Panc1 (cell line): Measurements from ENCODE around the gene ANKK1. TPM values are rescaled to one million over a fixed set of nuclear protein-coding genes. Genes with fewer than 3 reads are reported as not detected.

Experiments used
- ATAC-seq: fragments of 200-7000 bp; cut with Tn5 transposase; 2 replicates; pipeline ENCODE4 v1.9.1; 2020; ENCODE audit warnings: mild to moderate bottlenecking, moderate library complexity
- BruUV-seq: library from RNA; stranded (reverse); fragments of 400-500 nt; replicated peaks from 2 replicates; lab custom pipeline; 2021; lab: Mats Ljungman, UMichigan
- CTCF ChIA-PET: fragments of 300-600 bp; sonication (Branson Sonifier 250); formaldehyde crosslinking; loops from one replicate; lab custom pipeline; 2022; ENCODE audit warnings: antibody characterized with exemption; lab: Charles Lee
- POLR2A ChIA-PET: fragments of 300-600 bp; sonication (Branson Sonifier 250); formaldehyde crosslinking; loops from one replicate; lab custom pipeline; 2022; ENCODE audit warnings: antibody characterized with exemption; lab: Charles Lee
- DNase-seq: peaks from one replicate; pipeline ENCODE4 v3.0.0-alpha.2; 2010; ENCODE audit warnings: low read depth, low spot score
- H3K27ac ChIP-seq: 2 replicates; pipeline ENCODE4 v1.5.1; 2011; ENCODE audit warnings: mild to moderate bottlenecking, low read length, inconsistent platforms
- H3K27me3 ChIP-seq: fragments of 200-500 bp; sonication (Bioruptor generic); 2 replicates; pipeline ENCODE4 v1.6.0; 2014; ENCODE audit warnings: low read length, inconsistent platforms; ENCODE audit not compliant: control insufficient read depth, insufficient read depth
- H3K36me3 ChIP-seq: fragments of 200-500 bp; sonication (Bioruptor generic); 2 replicates; pipeline ENCODE4 v1.5.1; 2014; ENCODE audit warnings: inconsistent platforms, mild to moderate bottlenecking, low read length, moderate library complexity; ENCODE audit not compliant: control insufficient read depth, insufficient read depth
- H3K4me1 ChIP-seq: 2 replicates; pipeline ENCODE4 v1.5.1; 2011; ENCODE audit warnings: inconsistent platforms, mild to moderate bottlenecking, low read length, moderate library complexity; ENCODE audit not compliant: control insufficient read depth, insufficient read depth
- H3K4me3 ChIP-seq, 2 experiments: 2 replicates each; pipeline ENCODE4 v1.5.1; 2011 to 2012; ENCODE audit warnings: low read depth in 2 of 2, low read length in 2 of 2, mild to moderate bottlenecking in 2 of 2, inconsistent platforms in 1 of 2, moderate library complexity in 1 of 2
- H3K9me3 ChIP-seq: fragments of 200-500 bp; sonication (Bioruptor generic); 2 replicates; pipeline ENCODE4 v1.5.1; 2014; ENCODE audit warnings: low read depth, mild to moderate bottlenecking, inconsistent platforms, low read length, moderate library complexity; ENCODE audit not compliant: control insufficient read depth, insufficient read depth
- POLR2AphosphoS5 ChIP-seq: IDR thresholded peaks from 2 replicates; pipeline ENCODE4 v1.6.1; 2012; ENCODE audit warnings: mild to moderate bottlenecking, low read depth, low read length, moderate library complexity
- SIN3A ChIP-seq: IDR thresholded peaks from 2 replicates; pipeline ENCODE4 v1.6.1; 2012; ENCODE audit warnings: low read depth, mild to moderate bottlenecking, low read length, moderate library complexity, borderline replicate concordance; ENCODE audit not compliant: insufficient read depth
- TCF7L2 ChIP-seq: IDR thresholded peaks from 2 replicates; pipeline ENCODE4 v1.6.1; 2011; ENCODE audit warnings: mild to moderate bottlenecking, low read depth, low read length, inconsistent platforms
- in situ Hi-C: cut with HindIII; loops from 2 replicates; pipeline ENCODE4 v1.10.0; 2016; ENCODE audit warnings: low sequenced_read_pairs, low pct_unique_long_range_greater_than_20kb
- intact Hi-C: fragments of 100-400 bp; cut with micrococcal nuclease; formaldehyde crosslinking; loops from one replicate; pipeline ENCODE4 v1.10.0; 2022; ENCODE audit not compliant: unreplicated experiment
- total RNA-seq: library from RNA; stranded (reverse); gene quantifications from one replicate; pipeline ENCODE4 v1.2.1, GENCODE V29; 2021; ENCODE audit not compliant: unreplicated experiment
- TF ChIP-seq, protein P1 (sequence below): fragments of 450-650 bp; IDR thresholded peaks from 2 replicates; pipeline ENCODE4 v1.5.1; 2017; ENCODE audit warnings: mild to moderate bottlenecking
- TF ChIP-seq, protein P2 (sequence below), 2 experiments: IDR thresholded peaks; 2 replicates each; pipeline ENCODE4 v1.6.1; 2011 to 2012; ENCODE audit warnings: low read depth in 2 of 2, control low read depth in 1 of 2, low read length in 1 of 2, mild to moderate bottlenecking in 1 of 2, moderate library complexity in 1 of 2; ENCODE audit not compliant: insufficient read depth in 1 of 2

Gene ANKK1
- total RNA-seq, 1 experiment from 2014 or later = 0.08 TPM

DNA sequence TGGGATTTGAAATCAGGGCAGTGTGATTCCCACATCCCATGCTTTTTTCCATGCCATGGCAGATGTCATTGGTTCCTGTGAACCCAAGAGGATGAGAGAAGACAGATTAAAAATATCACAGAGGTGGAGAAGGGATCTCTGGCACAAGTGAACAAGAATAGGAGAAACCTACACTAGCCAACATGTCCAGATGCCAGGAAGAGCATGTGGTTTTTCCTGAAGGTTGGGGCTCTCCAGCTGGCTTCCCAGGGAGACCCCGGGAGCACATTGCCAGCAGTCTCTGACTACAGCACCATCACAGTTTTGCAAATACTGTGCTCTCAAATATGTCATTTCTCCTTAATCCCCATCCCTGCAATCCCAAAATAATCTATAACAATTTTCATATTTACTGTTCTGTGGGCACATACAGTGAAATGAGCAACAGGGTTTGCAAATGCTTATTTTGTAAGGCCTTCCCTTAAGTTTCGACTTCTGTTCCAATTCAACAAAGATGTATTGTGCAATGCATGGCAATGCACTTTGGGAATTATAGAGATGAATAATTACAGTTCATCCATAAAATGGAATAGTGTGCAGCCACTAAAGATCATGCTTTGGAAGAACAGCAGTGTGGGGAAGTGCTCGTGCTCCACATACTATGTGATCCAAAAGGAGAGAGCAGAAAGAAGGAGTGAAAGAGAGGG, 4.8 kb downstream of the ANKK1 start:
- in situ Hi-C loops (no loop called here), intact Hi-C loops (no loop called here)
- H3K4me1 ChIP-seq = peaks cover 2% of the 10 kb centered on the region; the same call in 1 of the 2 replicates
- no peaks in the 10 kb centered on the region for H3K36me3 ChIP-seq
- DNase-seq (no peak), ATAC-seq (no peak)
- CTCF ChIA-PET = no interaction called here
- H3K27me3 ChIP-seq = peaks cover 6% of the 10 kb centered on the region; the same call in 1 of the 2 replicates
- no TSS peak for BruUV-seq
- TF ChIP-seq TCF7L2 (no peak), POLR2AphosphoS5 (no peak), SIN3A (no peak)
- TF ChIP-seq, protein P1, sequence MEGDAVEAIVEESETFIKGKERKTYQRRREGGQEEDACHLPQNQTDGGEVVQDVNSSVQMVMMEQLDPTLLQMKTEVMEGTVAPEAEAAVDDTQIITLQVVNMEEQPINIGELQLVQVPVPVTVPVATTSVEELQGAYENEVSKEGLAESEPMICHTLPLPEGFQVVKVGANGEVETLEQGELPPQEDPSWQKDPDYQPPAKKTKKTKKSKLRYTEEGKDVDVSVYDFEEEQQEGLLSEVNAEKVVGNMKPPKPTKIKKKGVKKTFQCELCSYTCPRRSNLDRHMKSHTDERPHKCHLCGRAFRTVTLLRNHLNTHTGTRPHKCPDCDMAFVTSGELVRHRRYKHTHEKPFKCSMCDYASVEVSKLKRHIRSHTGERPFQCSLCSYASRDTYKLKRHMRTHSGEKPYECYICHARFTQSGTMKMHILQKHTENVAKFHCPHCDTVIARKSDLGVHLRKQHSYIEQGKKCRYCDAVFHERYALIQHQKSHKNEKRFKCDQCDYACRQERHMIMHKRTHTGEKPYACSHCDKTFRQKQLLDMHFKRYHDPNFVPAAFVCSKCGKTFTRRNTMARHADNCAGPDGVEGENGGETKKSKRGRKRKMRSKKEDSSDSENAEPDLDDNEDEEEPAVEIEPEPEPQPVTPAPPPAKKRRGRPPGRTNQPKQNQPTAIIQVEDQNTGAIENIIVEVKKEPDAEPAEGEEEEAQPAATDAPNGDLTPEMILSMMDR = no peak
- TF ChIP-seq, protein P2, sequence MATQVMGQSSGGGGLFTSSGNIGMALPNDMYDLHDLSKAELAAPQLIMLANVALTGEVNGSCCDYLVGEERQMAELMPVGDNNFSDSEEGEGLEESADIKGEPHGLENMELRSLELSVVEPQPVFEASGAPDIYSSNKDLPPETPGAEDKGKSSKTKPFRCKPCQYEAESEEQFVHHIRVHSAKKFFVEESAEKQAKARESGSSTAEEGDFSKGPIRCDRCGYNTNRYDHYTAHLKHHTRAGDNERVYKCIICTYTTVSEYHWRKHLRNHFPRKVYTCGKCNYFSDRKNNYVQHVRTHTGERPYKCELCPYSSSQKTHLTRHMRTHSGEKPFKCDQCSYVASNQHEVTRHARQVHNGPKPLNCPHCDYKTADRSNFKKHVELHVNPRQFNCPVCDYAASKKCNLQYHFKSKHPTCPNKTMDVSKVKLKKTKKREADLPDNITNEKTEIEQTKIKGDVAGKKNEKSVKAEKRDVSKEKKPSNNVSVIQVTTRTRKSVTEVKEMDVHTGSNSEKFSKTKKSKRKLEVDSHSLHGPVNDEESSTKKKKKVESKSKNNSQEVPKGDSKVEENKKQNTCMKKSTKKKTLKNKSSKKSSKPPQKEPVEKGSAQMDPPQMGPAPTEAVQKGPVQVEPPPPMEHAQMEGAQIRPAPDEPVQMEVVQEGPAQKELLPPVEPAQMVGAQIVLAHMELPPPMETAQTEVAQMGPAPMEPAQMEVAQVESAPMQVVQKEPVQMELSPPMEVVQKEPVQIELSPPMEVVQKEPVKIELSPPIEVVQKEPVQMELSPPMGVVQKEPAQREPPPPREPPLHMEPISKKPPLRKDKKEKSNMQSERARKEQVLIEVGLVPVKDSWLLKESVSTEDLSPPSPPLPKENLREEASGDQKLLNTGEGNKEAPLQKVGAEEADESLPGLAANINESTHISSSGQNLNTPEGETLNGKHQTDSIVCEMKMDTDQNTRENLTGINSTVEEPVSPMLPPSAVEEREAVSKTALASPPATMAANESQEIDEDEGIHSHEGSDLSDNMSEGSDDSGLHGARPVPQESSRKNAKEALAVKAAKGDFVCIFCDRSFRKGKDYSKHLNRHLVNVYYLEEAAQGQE (IDR thresholded peaks at IDR 0.05; ENCODE audit: insufficient read depth in 1 of 2, low read depth in 2 of 2, low read length in 1 of 2) = no peak
- H3K4me3 ChIP-seq = no peak overlapping the region
- no peaks in the 10 kb centered on the region for H3K9me3 ChIP-seq
- no peak overlapping the region for H3K27ac ChIP-seq
- POLR2A ChIA-PET = no interaction called here

DNA sequence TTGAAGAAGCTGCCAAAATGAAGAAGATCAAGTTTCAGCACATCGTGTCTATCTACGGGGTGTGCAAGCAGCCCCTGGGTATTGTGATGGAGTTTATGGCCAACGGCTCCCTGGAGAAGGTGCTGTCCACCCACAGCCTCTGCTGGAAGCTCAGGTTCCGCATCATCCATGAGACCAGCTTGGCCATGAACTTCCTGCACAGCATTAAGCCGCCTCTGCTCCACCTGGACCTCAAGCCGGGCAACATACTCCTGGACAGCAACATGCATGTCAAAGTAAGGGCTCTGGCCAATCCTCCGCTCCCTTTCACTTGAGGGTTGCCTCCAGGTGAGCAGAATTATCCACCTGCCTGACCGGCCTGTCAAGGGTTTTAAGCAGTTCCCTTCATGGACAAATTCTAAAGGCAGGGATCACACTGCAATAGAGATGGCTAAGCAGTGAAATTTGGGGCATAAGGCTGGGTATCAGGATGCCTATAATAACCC, 6.0 kb downstream of the ANKK1 start:
- H3K4me1 ChIP-seq = no peaks in the 10 kb centered on the region
- in situ Hi-C loops (no loop called here), intact Hi-C loops (no loop called here)
- no peak overlapping the region for H3K4me3 ChIP-seq
- CTCF ChIA-PET = no interaction called here
- TF ChIP-seq, protein P2 (IDR thresholded peaks at IDR 0.05; ENCODE audit: insufficient read depth in 1 of 2, low read depth in 2 of 2, low read length in 1 of 2) = no peak
- TF ChIP-seq POLR2AphosphoS5 (no peak), TCF7L2 (no peak), SIN3A (no peak)
- TF ChIP-seq, protein P1 = no peak
- ATAC-seq (no peak), DNase-seq (no peak)
- no peak overlapping the region for H3K27ac ChIP-seq
- no peaks in the 10 kb centered on the region for H3K9me3 ChIP-seq
- H3K36me3 ChIP-seq = no peaks in the 10 kb centered on the region
- peaks cover 6% of the 10 kb centered on the region; the same call in 1 of the 2 replicates for H3K27me3 ChIP-seq
- BruUV-seq = no TSS peak
- POLR2A ChIA-PET = no interaction called here
